CD4-positive, alpha-beta memory T cell (primary cell): ENCODE data around the gene RCOR1. TPM values are rescaled to one million over a fixed set of nuclear protein-coding genes. Genes with fewer than 3 reads are reported as not detected.

Experiments used
- CTCF ChIA-PET: fragments of 350-600 bp; sonication (Branson Sonifier 250); formaldehyde crosslinking; loops from one replicate; lab custom pipeline; 2021; ENCODE audit warnings: inconsistent platforms; ENCODE audit not compliant: partially characterized antibody; lab: Charles Lee
- POLR2A ChIA-PET: fragments of 350-600 bp; sonication (Branson Sonifier 250); formaldehyde crosslinking; loops from one replicate; lab custom pipeline; 2021; ENCODE audit not compliant: partially characterized antibody; lab: Charles Lee
- DNase-seq, 5 donors: peaks; one replicate each; pipeline versions ENCODE4 v3.0.0 to v3.0.0-alpha.2; 2020 to 2022; ENCODE audit warnings: mixed read lengths in 1 of 5
- H3K27ac ChIP-seq: one replicate; pipeline ENCODE4 v1.7.0; 2013; ENCODE audit warnings: low read depth, low read length
- H3K27me3 ChIP-seq: 2 replicates; pipeline ENCODE4 v1.7.0; 2013; ENCODE audit warnings: mild to moderate bottlenecking, low read length, moderate library complexity; ENCODE audit not compliant: insufficient read depth
- H3K36me3 ChIP-seq: 2 replicates; pipeline ENCODE4 v1.7.0; 2013; ENCODE audit warnings: mild to moderate bottlenecking, low read length, moderate library complexity; ENCODE audit not compliant: insufficient read depth
- H3K4me1 ChIP-seq: 2 replicates; pipeline ENCODE4 v1.7.0; 2013; ENCODE audit warnings: mild to moderate bottlenecking, low read length, moderate library complexity; ENCODE audit not compliant: insufficient read depth
- H3K4me3 ChIP-seq, 2 donors: one replicate each; pipeline ENCODE4 v1.7.0; 2013; ENCODE audit warnings: low read length in 2 of 2, mild to moderate bottlenecking in 1 of 2
- H3K9me3 ChIP-seq, 2 donors: one replicate each; pipeline ENCODE4 v1.7.0; 2013; ENCODE audit warnings: low read length in 2 of 2, control low read depth in 1 of 2; ENCODE audit not compliant: control insufficient read depth in 1 of 2
- H3K27ac Mint-ChIP-seq, 7 donors: one replicate each; pipeline ENCODE4 v1.8.0; 2020 to 2021; ENCODE audit warnings: mixed read lengths in 7 of 7, mild to moderate bottlenecking in 6 of 7, inconsistent platforms in 3 of 7, moderate library complexity in 3 of 7
- H3K27me3 Mint-ChIP-seq, 2 donors: one replicate each; pipeline ENCODE4 v1.8.0; 2020 to 2021; ENCODE audit warnings: mixed read lengths in 2 of 2
- H3K36me3 Mint-ChIP-seq, 2 donors: one replicate each; pipeline ENCODE4 v1.8.0; 2020 to 2021; ENCODE audit warnings: mixed read lengths in 2 of 2, inconsistent platforms in 1 of 2, mild to moderate bottlenecking in 1 of 2
- H3K4me1 Mint-ChIP-seq, 4 donors: one replicate each; pipeline ENCODE4 v1.8.0; 2020 to 2021; ENCODE audit warnings: mixed read lengths in 4 of 4, mild to moderate bottlenecking in 1 of 4
- H3K4me3 Mint-ChIP-seq, 8 donors: one replicate each; pipeline ENCODE4 v1.8.0; 2020 to 2021; ENCODE audit warnings: mixed read lengths in 8 of 8, mild to moderate bottlenecking in 7 of 8, moderate library complexity in 6 of 8, inconsistent platforms in 3 of 8
- H3K9me3 Mint-ChIP-seq, 8 donors: one replicate each; pipeline ENCODE4 v1.8.0; 2020 to 2021; ENCODE audit warnings: mixed read lengths in 8 of 8, mild to moderate bottlenecking in 5 of 8, inconsistent platforms in 3 of 8, moderate library complexity in 1 of 8
- intact Hi-C: fragments of 100-400 bp; cut with micrococcal nuclease; formaldehyde crosslinking; loops from one replicate; pipeline ENCODE4 v1.15.1; 2023
- polyA plus RNA-seq, 2 donors: library from polyadenylated mRNA; unstranded; fragments of 300-500 nt; fragmentation: Illumina TruSeq; gene quantifications; one replicate each; pipeline ENCODE4 v1.2.3, GENCODE V29; 2021
- total RNA-seq, 2 experiments: library from RNA; stranded (reverse); gene quantifications; one replicate each; pipeline ENCODE4 v1.2.3, GENCODE V29; 2021

The RCOR1 gene
- total and polyA plus RNA-seq, 4 experiments from 2014 or later: 0.09 to 21.5 (median 10.2) TPM

DNA sequence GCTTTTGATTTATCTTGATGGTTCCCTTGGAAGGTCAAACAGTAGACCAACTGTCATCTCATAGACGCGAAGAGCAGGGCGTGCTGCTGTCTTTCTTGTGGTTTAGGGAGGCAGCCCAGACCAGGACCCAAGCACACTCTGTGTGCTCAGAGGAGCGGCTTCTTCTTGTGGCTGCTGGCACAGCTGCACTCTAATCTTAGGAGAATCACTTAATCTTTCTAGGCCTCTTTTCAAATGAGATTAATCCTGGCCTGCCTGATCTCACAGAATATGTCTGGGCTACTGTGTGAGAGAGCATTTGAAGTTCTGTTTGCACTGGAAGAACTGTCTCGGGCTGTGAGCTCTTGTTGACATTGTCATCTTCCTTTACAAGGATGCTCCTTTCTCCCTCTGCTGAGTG, 124.8 kb downstream of the RCOR1 start:
- Mint-ChIP-seq H3K4me1 (peaks cover 6 to 15% (median 10%) of the 10 kb centered on the region in 4 donors), H3K4me3 (no peak overlapping the region), H3K9me3 (no peaks in the 10 kb centered on the region), H3K27me3 (no peaks in the 10 kb centered on the region), H3K27ac (peak overlapping the region in 3 of 7 donors; percentile 14 to 65 (median 48)), H3K36me3 (peaks cover 59 to 66% of the 10 kb centered on the region in 2 donors)
- no peak for DNase-seq
- POLR2A ChIA-PET: no interaction called here
- intact Hi-C loops: no loop called here
- CTCF ChIA-PET: interaction anchor here (1.5 kb wide), 1 partner anchor 388 kb away, joined by 4 read pairs; no protein-coding TSS in a partner anchor
- Histone ChIP-seq H3K27me3 (no peaks in the 10 kb centered on the region), H3K27ac (no peak overlapping the region), H3K9me3 (no peaks in the 10 kb centered on the region), H3K4me3 (no peak overlapping the region), H3K4me1 (no peaks in the 10 kb centered on the region), H3K36me3 (peaks cover 3% of the 10 kb centered on the region)

DNA sequence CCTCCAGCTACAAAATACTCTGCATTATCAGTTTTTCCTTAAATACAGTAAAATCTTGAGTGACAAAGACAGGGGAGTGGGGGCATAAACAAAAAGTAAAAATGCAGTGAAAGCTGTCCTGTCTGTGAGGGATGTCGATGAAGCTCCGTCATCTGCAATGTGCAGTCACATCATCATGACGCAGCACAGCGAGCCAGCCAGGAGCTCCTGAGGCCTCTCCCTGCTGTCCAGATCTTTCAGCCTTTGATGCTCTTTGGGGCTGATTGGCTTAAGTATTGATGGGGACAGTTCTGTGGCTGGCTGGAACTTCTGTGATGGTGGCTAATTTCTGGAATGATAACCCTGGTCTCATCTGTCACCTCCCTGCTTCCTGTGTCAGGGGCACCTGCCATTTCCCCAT, 130.2 kb downstream of the RCOR1 start:
- peak overlapping the region in 1 of 7 donors; percentile 55 for H3K27ac Mint-ChIP-seq
- Histone ChIP-seq H3K4me3 (no peak overlapping the region), H3K27ac (no peak overlapping the region), H3K4me1 (no peaks in the 10 kb centered on the region), H3K9me3 (no peaks in the 10 kb centered on the region), H3K36me3 (peaks cover 18% of the 10 kb centered on the region), H3K27me3 (no peaks in the 10 kb centered on the region)
- no peaks in the 10 kb centered on the region for H3K9me3 Mint-ChIP-seq
- ChIA-PET POLR2A (no interaction called here), CTCF (no interaction called here)
- intact Hi-C loops: no loop called here
- DNase-seq: no peak
- H3K36me3 Mint-ChIP-seq: peaks cover 74% of the 10 kb centered on the region in 2 donors
- H3K4me3 Mint-ChIP-seq: no peak overlapping the region
- H3K27me3 Mint-ChIP-seq: no peaks in the 10 kb centered on the region
- H3K4me1 Mint-ChIP-seq: peaks cover 0 to 2% (median 1%) of the 10 kb centered on the region in 4 donors

DNA sequence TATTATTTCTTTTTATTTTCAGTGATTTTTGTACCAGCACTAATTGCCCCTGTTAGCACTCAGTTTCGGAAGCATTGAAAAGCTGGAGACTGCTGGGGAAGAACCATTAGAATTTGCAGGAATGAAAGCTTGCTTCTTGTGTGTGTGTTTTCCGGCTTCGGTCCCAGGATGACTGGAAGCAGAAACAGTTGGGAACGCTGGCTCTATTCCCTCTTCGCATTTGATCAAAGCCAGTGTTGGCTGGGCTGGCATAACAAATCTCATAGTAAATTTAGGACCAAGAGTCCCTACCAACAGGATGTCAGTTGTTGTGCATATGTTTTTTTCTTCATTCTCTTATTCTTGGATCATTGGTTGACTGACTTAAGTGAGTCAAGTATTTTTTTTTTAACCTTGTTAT, 131.2 kb downstream of the RCOR1 start:
- no peaks in the 10 kb centered on the region for H3K27me3 ChIP-seq
- POLR2A ChIA-PET: no interaction called here
- no peaks in the 10 kb centered on the region for H3K9me3 ChIP-seq
- H3K4me3 ChIP-seq: no peak overlapping the region
- peaks cover 26% of the 10 kb centered on the region for H3K36me3 ChIP-seq
- no peak for DNase-seq
- Mint-ChIP-seq H3K9me3 (no peaks in the 10 kb centered on the region), H3K4me3 (no peak overlapping the region), H3K27me3 (no peaks in the 10 kb centered on the region), H3K27ac (peak overlapping the region in 1 of 7 donors; percentile 36), H3K4me1 (peaks cover 0 to 2% (median 0%) of the 10 kb centered on the region in 4 donors), H3K36me3 (peaks cover 71 to 77% of the 10 kb centered on the region in 2 donors)
- intact Hi-C loops: no loop called here
- no peaks in the 10 kb centered on the region for H3K4me1 ChIP-seq
- CTCF ChIA-PET: no interaction called here
- H3K27ac ChIP-seq: no peak overlapping the region

DNA sequence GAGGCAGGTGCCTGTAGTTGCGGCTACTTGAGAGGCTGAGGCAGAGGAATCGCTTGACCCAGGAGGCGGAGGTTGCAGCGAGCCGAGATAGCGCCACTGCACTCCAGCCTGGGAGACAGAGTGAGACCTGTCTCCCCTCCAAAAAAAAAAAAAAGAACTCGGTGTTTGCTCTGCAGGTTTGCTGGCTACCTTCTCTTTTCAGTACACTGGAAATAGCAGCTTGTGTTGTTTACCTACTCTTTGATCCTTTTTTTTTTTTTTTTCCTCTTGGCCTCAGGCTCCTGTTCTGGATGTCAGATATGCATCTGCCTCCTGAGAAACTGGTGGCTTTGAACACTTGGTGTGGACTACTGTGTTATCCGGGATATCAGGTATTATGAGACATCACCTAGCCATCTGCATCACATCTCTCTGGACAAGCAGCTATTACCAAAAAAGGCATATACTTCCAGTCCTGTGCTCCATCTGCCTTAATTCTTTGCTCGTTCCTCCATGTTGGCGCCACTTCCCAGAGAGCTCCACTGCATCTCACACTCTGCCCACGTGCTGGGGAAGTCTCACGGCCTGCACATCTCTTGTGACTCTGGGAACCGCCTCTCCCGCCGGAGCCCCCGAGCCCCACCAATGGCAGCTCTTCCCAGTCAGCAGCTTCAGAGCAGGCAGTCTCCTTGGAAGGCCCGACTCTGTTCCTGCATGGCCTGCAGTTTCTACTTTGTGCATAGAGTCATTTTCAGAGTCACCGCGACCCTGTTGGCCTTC, 133.9 kb downstream of the RCOR1 start:
- peaks cover 0 to 2% (median 0%) of the 10 kb centered on the region in 8 donors for H3K9me3 Mint-ChIP-seq
- POLR2A ChIA-PET: no interaction called here
- H3K27ac ChIP-seq: no peak overlapping the region

DNA sequence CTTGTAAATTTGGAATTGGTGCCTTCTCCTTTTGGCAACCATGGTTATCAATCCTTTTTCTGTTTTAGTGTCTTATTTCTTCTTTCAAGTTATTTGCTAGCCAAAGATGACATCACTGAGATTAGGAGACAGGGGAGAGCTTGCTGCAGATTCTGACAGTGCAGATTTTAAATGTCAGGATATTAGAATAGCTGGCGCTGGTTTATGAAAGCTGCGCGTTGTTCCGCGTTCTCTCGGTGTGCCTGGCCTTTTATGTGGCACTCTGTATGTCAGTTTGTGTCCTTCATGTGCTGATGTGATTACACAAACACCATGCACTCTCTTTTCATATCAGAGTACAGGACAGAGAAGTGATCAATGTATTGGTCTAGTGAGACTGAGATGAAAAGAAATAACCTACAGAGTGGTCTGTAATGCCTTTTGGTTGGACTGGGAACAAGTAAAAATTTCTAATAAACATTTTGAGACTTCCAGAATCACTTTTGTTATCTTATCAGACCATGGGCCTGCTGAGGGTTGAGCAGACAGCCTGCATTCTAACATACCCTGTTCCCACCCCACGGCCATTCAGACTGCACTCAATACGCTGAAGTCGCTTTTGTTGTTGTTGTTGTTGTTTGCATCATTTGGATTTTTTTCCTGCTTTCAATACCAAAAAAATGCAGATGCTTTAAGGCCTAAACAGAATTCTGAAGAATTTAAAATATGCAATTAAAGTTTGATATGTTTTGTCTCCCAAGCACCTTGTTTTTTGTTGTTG, 135.1 kb downstream of the RCOR1 start:
- Histone ChIP-seq H3K4me3 (no peak overlapping the region), H3K27ac (no peak overlapping the region), H3K4me1 (no peaks in the 10 kb centered on the region), H3K27me3 (no peaks in the 10 kb centered on the region), H3K9me3 (no peaks in the 10 kb centered on the region), H3K36me3 (peaks cover 22% of the 10 kb centered on the region)
- H3K4me1 Mint-ChIP-seq: no peaks in the 10 kb centered on the region
- peak overlapping the region in 1 of 7 donors; percentile 13 for H3K27ac Mint-ChIP-seq
- POLR2A ChIA-PET: no interaction called here
- H3K27me3 Mint-ChIP-seq: no peaks in the 10 kb centered on the region
- H3K9me3 Mint-ChIP-seq: peaks cover 0 to 2% (median 0%) of the 10 kb centered on the region in 8 donors
- DNase-seq: no peak
- peaks cover 43 to 62% of the 10 kb centered on the region in 2 donors for H3K36me3 Mint-ChIP-seq
- CTCF ChIA-PET: interaction anchor here (1.3 kb wide), 1 partner anchor 144 kb away, joined by 3 read pairs; no protein-coding TSS in a partner anchor
- intact Hi-C loops: no loop called here
- H3K4me3 Mint-ChIP-seq: no peak overlapping the region

More for the DNA sequence above, 133.9 kb downstream of the RCOR1 start:
- Histone ChIP-seq H3K9me3 (no peaks in the 10 kb centered on the region), H3K4me3 (no peak overlapping the region), H3K36me3 (peaks cover 28% of the 10 kb centered on the region), H3K27me3 (no peaks in the 10 kb centered on the region), H3K4me1 (no peaks in the 10 kb centered on the region)
- Mint-ChIP-seq H3K27ac (no peak overlapping the region), H3K36me3 (peaks cover 53 to 72% of the 10 kb centered on the region in 2 donors), H3K4me1 (no peaks in the 10 kb centered on the region), H3K27me3 (no peaks in the 10 kb centered on the region), H3K4me3 (no peak overlapping the region)
- intact Hi-C loops: no loop called here
- DNase-seq: no peak
- CTCF ChIA-PET: no interaction called here

DNA sequence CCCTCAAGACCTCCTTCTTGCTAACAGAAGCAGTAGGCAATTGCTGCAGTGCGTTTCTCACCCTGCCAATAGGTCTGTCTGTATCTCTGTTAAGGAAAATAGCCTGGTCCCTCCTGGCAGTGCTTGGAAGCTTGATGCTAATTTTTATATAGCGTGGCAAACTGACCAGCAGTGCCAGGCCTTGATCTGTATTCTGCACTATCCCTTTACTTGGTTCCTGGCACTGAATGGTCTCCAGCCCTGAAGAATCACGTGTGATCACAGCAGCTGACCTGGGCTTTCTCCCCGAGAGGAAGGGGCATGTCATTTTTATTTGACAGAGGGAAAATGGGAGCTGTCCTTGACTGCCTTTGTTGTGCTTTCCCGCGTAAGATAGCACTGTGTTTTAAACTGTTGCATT, 136.1 kb downstream of the RCOR1 start:
- ChIA-PET POLR2A (interaction anchor here (0.6 kb wide), 1 partner anchor 114 kb away, joined by 3 read pairs; no protein-coding TSS in a partner anchor), CTCF (interaction anchor here (1.3 kb wide), 1 partner anchor 143 kb away, joined by 3 read pairs; no protein-coding TSS in a partner anchor)
- no peak for DNase-seq
- Mint-ChIP-seq H3K27me3 (no peaks in the 10 kb centered on the region), H3K9me3 (peaks cover 0 to 2% (median 0%) of the 10 kb centered on the region in 8 donors), H3K4me3 (no peak overlapping the region), H3K36me3 (peaks cover 42 to 57% of the 10 kb centered on the region in 2 donors), H3K27ac (no peak overlapping the region), H3K4me1 (peaks cover 0 to 6% (median under 1%) of the 10 kb centered on the region in 4 donors)
- Histone ChIP-seq H3K4me1 (no peaks in the 10 kb centered on the region), H3K9me3 (no peaks in the 10 kb centered on the region), H3K27me3 (no peaks in the 10 kb centered on the region), H3K27ac (no peak overlapping the region), H3K36me3 (peaks cover 21% of the 10 kb centered on the region), H3K4me3 (no peak overlapping the region)
- intact Hi-C loops: no loop called here

DNA sequence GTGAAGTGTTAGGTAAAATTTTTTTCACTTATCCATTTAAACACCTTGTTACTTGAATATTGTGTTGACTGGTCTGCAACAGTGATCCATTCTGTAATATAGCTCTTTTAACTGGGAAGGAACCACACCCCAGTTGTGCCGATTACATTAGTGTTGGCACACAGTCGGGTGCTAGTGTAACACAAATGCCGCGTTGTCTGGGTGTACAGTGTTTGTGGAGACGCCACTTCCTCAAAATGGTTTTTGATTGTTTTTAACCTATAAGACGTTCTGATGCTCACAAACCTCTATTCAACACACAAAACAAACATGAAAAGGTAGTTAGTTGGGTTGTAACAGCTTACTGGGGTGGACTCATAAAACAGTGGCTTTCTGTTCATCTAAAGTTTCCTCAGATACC, 136.8 kb downstream of the RCOR1 start:
- peaks cover 0 to 2% (median 0%) of the 10 kb centered on the region in 8 donors for H3K9me3 Mint-ChIP-seq
- no peaks in the 10 kb centered on the region for H3K9me3 ChIP-seq
- no peak overlapping the region for H3K27ac ChIP-seq
- H3K4me3 Mint-ChIP-seq: no peak overlapping the region
- intact Hi-C loops: no loop called here
- no peak for DNase-seq
- no peak overlapping the region for H3K27ac Mint-ChIP-seq
- no peaks in the 10 kb centered on the region for H3K27me3 Mint-ChIP-seq
- H3K4me1 Mint-ChIP-seq: peaks cover 0 to 9% (median under 1%) of the 10 kb centered on the region in 4 donors
- POLR2A ChIA-PET: no interaction called here
- H3K27me3 ChIP-seq: no peaks in the 10 kb centered on the region
- H3K4me1 ChIP-seq: no peaks in the 10 kb centered on the region
- CTCF ChIA-PET: no interaction called here
- H3K36me3 ChIP-seq: peaks cover 15% of the 10 kb centered on the region
- peaks cover 37 to 51% of the 10 kb centered on the region in 2 donors for H3K36me3 Mint-ChIP-seq
- H3K4me3 ChIP-seq: no peak overlapping the region
